HG02870 (cell line): ENCODE data around the gene RNF150.

Experiments used
- ATAC-seq: cut with Tn5 transposase; IDR thresholded peaks from one replicate; pipeline ENCODE4 v1.9.1; 2021; ENCODE audit warnings: mild to moderate bottlenecking, moderate library complexity; ENCODE audit not compliant: unreplicated experiment

Gene RNF150

DNA sequence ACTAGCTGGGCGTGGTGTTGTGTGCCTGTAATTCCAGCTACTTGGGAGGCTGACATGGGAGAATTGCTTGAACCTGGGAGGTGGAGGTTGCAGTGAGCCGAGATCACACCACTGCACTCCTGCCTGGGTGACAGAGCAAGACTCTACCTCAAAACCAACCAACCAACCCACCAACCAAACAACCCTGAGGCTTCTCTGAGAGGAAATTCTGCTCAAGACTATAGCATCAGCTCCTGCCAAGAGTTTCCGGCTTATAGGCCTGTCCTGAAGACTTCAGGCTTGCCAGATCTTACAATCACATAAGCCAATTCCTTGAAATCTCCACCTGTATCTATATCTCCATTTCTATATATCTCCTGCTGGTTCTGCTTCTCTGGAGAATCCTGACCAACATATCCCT lies 203.3 kb downstream of the RNF150 start:
- no peak for ATAC-seq

DNA sequence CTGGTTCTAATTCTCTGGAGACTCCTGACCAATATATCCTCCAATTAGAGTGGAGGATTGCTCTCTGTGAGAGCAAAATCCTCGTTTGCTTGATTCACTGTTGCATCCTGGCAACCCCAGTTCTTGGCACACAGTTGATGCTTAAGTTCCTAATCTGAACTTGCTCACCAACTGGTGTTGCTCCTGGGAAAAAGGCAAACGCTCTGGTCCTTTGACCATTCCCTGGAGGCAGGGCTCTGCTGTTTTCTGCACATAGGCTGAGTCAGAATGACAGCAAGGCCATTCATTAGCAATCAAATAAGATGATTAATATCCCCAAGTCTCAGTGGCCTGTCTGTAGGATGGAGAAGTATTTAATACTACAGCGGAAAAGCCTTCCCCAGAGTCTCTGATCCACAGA lies 204.4 kb downstream of the RNF150 start:
- ATAC-seq: no peak

DNA sequence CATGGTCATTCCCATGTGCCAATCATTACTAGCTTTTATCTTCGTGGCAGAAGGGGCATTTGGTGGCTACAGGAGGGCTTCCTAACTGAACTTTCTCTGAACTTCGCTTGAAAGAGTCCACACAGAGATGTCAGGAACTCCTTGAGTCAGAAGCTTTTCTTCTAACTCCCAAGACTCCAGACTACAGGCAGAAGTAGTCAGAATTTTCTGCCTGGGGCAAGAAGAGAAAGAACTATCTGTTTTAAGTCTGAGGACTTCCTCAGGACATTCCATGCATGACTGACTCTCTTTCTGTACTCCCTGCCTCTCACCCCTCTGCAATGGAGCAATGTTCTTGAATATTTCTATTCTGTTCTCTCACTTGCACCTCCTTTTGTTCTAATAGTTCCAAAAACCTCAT lies 206.6 kb downstream of the RNF150 start:
- ATAC-seq: no peak

DNA sequence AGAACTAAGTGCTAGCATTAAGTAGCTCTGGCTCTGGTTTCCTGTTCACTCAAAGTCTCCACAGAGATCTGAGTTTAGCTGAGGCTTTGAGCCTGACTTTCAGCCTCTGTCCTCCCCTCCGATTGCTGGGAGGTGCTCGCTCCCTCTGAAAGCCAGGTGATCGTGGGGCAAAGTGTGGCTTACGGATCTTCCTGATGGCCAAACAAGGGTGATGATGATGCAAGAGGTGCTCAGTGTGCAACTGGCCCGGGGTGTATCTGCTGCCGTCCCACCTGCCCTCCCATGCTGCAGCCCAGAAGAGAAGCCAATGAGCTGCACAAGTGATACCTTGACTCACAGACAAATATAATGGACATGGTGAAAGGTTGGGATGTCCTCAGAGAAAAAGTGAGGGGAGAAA lies 207.9 kb downstream of the RNF150 start:
- ATAC-seq: no peak

DNA sequence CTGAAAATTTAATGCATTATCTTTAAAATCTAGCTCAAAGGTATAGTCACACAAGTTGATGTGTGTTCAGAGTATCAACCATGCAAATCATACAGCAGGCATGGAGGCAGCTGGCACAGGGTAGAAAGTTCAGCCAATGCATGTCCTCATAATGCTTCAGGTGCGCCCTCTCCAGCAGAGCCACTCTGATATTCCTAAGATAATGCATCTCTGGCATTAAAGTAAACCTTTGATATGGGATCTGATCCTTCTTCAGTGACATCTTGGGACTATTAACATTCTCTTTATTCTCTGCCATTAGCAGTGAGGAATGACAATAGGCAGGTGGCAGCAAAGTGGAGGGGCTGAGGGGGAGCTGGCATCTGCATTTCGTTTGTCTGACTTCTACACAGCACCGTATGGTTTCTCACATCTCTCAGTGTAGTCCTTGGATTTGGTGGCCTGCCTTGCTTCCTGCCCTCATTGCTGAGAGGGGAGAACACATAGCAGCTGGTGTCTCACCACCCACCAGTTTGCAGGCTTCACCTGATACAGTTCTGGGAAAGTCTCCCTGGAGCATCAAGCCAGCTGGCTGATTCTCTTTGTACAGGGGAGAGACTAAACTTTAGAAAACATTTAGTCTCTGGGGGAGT lies 208.4 kb downstream of the RNF150 start:
- no peak for ATAC-seq

DNA sequence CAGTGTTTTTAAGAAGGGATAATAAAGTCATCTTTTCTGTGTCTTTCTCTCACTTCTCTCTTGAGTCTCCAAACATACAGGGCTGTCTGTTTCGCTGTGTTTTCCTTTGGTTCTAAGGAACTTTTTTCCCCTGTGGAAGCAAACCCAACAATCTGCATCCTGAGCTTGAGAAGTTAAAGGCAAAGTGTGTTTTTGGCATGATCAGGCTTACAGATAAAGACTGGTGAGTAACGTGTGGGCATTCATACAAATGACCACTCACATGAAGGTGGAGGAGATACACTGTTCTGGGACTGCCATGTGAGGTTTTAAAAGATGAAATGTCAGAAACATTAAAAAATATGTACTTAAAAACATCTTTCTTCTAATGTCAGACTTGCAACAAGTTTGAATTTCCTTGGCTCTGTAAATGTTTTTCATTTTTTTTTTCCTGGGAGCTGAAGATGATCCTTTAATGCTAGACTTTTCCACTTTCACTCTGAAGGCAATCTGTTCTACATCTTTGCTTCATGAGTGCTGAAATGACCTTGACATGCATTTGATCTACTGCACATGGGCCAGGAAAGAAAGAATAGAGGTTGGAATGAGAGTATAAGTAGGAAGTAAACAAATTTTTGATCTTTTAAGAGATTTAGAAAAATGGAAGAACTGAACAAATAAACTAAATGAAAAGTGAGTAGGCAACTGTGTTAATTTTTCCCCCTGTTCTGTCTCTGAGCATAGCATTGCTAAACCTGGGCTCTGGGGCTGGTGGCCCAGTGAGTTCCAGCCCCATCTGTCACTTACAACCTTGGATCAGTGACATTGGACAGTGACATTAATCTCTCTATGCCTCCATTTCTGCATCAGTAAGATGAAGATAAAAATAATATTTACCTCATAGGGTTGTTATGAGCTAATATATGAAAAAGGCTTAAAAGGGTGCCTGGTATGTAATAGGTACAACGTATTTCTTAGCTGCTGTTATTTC lies 226.0 kb downstream of the RNF150 start:
- ATAC-seq: no peak

DNA sequence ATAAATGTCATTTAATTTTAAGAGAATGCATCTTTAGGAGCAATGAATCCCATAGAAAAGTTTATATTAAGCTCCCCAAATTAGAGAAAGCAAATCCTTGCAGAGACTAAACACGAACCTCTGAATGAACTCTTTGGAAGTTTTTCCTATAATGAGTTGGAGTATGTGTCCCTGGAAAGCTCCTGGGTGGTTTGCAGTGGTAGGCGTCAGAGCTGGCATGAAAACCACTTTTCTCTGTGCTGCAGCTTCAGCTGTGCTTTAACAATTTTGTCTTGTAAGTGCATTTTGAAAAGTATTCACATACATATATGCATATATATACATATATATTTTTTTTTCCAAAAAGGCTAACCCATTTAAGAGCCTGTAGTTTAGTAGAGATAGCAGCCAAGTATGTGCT lies 228.4 kb downstream of the RNF150 start:
- no peak for ATAC-seq

DNA sequence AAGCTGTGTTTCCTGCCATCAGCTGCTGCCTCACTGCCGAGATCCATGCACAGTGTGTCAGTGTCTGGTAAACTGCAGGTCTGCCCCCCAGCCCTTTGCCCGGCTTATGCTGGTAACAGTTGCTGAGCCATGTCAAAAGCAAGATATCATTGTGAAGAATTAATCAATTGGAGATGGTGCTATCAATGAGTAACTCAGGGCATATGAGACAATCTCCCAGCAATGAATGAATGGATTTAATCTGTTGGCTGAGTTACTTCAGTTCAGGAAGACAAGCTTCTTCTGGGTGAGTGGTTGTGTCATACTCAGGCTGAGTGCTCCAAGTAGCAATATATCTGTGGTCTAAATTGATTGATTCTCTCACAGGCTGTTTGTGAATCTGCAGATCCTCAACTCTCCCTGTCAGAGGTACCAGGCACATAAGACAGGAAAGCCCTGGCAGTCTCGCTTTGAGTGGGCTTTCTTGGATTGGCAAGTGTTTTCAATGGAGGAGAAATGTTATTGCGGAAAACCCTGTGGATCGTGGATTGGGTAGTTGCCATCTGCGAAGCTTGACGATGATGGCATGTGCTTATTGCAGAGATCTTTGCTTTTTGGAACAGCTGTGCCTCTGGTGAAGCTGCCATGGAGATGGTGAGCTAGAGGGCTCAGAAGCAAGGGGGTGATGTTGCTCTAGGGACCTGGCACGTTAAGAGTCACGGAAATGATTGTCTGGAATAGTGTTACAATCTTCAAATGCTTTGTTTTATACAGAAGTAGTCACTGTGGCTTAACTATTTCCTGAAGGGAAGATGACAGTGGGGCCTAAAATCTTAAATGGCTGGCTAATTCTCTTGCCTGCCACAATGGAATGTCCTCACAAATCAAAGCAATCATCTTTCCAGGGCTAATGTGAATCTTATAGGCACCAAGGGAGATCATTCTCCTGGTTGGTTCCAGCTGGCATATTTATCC lies 229.5 kb downstream of the RNF150 start:
- ATAC-seq: no peak

DNA sequence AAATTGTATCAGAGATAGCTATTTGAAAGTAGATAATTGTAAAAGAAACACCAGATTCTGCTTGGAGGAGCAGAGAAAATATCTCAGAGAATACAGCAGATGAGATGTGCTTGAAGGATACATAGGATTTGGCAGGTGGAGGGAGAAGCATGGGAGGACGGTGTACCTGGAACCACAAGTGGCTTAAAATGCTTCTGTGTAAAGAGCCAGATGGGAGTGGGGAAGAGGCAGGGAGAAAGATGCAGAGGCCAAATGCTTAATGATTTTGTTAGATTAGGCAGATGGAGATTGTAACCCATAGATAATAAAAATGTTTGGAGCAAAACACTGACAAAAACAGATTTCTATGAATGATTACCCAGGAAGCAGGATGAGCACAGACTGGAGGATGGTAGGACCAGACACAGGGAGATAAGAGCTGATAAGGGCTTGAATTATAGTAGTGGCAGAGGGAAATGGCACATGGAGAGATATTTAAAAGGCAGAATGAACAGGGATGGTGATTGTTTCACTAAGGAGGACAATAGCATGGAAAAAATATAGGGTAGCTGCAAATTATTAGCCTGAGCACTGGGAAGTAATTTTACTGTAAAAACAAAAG lies 231.4 kb downstream of the RNF150 start:
- ATAC-seq: no peak

DNA sequence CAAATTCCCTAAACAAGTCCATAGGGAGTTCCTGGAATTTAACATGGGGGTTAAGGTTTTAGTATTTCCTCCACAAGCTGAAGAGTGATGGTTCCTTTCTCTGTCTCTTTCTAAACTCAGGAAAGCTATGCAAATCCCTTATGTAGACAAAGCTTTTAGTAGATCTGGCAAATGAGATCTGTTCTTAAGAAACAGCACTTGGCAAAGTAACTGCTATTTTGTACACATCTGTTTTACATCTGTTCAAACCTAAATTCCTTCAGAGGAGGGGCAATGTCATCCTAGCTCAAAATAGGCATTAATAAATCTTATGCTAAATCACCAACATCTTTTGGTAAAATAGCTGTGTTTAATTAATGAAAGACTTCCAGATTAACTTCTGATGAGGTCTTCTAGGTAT lies 239.3 kb downstream of the RNF150 start:
- ATAC-seq: no peak

DNA sequence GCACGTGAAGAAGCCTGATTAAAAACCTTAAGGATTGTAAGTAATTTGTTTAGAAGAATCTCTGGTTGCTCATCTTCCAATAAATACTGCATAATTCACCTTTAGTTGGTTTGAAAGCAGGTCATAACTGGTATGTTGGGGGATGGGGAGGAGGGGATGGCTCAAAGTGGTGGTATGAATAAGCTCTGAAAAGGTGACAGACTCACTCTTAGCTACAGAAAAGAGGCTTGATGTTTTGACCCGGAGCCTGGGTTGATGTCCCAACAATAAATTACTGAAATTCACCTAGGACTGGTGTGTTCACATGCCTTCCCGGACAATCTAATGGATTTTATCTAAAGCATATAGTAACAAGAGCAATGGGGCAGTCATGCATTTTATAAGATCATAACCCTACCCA lies 245.2 kb downstream of the RNF150 start:
- no peak for ATAC-seq

DNA sequence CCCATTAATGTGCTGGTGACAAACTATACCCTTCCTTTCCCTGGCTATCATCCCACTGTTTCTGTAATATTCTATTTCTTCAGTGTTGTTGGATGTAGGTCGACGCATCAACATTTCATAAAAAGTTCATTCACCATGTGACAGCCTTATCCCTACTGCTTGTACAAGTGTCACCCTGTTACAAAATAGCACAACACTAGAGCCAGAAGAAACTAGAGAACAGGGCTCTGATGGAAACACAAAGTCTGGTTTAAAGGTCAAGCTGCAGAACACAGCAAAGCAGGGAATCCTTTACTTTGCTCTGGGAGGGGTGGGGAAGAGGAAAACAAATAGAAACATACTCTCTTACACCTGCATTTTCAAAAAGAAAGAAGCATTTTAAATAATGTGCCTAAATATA lies 245.8 kb downstream of the RNF150 start:
- ATAC-seq: no peak

DNA sequence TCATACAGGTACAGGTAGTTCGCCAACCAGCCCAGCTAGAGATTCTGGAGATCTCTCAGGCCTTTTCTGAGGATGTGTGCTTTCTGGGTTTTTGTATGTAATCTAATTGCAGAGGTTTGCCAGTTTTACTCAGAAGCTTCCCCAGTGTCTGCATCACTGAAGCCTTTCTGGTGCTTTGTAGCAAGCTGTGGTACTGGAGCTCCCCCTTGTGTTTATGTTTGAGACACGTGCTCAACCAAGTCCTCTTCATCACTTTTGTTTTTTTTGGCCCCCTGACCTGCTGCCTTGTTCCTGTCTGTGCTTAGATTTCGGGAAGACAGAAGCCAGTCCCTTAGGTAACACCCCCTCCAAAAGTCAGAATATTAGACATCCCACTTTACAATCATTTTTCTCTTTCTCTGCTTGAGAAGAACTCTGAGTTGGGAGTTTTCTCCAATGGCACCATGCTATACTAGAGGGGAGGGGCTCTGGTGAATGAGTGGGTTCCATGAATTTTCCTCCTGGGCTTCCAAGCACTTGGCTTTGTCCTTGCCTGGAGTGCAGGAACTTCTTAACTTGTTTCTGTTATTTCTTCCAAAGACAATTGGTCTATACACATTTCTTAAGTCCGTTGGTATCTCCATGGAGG lies 248.7 kb downstream of the RNF150 start:
- ATAC-seq: peak; percentile 97

DNA sequence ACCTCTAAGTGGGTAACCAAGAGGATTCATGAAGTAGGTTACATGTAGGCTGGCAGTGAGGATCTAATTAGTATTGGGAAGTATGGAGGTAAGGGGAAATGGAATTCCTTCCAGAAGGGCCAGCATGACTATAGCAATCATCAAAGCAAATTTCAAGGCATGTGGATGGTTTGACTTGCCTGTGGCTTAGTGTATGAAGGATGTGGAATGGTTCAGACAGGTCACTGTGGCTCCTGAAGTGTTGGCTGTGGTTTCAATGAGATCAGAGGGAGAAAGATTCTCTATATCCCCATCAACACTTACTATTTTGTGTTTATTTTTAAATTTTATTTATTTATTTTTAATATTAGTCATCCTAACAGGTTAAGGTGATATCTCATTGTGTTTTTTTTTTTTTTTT lies 255.5 kb downstream of the RNF150 start:
- no peak for ATAC-seq

DNA sequence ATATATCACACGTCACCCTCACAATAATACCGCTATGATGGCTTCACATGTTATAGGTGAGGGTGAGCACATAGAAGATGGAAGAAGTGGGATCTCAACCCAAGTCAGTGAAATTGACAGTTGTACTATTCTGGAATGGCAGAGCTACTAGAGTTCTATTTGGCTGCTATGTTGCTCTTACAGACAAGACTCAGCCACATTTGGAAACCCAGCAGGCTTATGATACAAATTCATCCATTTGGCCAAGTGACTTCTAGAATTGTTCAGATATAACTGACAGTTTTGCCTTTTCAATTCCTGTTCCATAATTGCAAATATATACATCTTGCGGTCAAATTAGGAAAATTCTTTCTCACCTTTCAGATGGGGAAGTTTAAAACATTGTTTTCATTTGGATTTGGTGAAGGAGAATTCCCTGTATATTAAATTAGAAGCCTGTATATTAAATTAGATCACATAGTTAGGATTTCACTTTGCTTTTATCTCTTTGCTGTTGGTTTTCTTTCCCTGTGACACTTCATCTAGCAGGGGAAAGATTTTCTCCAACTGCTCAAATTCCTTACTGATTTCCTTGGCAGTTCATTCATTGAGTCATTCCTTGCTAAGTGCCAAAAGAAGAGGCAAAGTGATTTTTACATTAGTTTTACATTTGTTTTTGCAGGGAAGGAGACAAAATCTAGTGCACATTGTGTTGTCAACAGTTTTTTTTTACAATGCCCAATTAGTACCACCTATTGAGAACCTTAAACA lies 256.5 kb downstream of the RNF150 start:
- no peak for ATAC-seq

DNA sequence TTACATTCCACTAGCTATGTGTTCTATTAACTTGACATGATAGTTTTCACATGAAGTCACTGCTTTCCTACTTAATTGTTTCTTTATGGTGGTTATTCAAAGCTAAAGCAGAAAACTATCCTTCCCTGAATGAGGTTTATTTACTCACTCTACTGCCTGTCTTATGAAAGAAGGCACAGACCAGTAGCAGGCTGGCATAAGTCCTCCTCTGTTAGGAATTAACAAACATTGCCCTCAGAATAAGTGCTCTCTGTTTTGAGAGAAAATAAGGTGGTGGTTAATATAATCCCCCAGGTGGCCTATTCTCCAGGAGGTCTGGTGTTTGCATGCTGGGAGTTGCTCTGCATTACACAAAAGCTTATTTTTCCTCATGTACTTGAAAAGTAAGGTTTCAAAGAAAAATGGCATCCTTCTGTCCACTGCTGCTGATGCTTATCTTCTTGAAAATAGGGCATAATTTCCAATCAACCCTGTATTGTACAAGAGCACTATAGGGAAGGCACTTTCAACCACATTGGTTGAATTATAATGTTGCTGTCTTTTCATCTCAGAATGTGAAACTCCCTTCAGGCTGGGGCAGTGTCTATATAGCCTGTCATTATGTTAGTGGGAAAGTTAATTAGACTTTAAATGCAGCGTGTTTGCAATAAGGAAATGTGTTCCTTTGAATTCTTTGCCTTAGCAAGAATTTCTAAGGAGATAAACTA lies 257.4 kb downstream of the RNF150 start:
- ATAC-seq: no peak

DNA sequence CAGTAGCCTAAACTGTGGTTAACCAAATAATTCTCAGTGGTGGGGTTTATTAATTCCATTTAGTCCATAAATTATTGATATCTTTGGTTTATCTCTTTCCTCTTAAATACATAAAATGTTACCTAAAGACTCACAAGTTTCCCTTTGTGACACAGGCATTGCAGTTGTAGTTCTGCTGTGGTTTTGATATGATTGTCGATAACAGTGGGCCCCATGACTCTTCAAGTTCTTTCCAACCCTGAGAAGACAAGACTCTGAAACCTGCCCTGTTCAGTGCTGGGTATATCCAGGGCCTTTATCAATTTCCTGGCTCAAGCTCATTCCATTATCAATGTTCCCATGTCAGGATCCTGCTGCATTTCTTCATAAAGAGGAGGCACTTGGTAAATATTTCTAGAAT lies 259.2 kb downstream of the RNF150 start:
- ATAC-seq: no peak

DNA sequence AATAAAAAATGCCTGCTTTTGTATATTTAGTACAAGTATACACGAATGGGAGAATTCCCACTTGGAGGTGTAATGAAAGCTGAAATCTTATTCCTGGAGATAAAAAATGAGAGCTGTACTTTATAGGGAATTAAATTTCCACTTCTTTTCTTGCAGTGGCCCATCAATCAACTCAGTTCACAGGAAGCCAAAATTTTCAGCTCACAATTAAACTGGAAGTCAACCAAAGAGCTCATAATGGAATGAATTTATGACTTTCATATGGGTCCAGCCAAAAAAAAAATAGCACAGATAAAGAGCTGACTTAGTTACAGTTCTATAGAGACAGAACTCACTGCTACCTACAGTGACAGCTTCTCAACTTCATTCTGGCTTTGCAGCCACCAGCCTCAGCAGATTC lies 261.9 kb downstream of the RNF150 start:
- no peak for ATAC-seq

DNA sequence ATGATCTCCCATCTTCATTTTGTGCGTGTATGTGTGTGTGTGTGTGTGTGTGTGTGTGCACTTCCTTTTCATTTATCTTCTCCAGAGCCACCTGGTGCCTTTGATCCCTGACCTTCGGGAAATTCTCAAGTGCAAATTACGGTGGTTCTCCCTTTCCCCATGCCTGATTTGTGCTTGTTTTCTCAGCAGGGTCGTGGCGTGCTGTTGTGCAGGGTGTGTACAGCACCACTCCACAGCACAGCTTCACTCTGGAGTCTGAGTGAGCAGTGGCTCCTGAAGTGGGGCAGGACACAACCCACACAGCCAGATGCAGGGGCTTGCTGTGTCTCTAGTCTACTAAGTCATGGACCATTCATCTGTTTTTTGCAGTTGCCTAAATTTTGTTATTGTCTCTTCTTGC lies 262.8 kb downstream of the RNF150 start:
- ATAC-seq: no peak
